ENCODE measurements around the gene TEAD3.

Gene TEAD3

GRCh38 chr6:35432291-35432690, 64.6 kb downstream of the TEAD3 start:
- TF ChIP-seq GATA1 (IDR thresholded peaks at IDR 0.05; ENCODE audit: low read depth, low read length) (no peak), POLR2A (IDR thresholded peaks at IDR 0.05; ENCODE audit: low read length) (no peak)

GRCh38 chr6:35429463-35429862, 67.4 kb downstream of the TEAD3 start:
- TF ChIP-seq POLR2A (IDR thresholded peaks at IDR 0.05; ENCODE audit: low read length) = no peak
- DNase-seq = no peak

More at GRCh38 chr6:35432291-35432690, 64.6 kb downstream of the TEAD3 start:
- no peak for DNase-seq

- no peak for DNase-seq
- TF ChIP-seq POLR2A (IDR thresholded peaks at IDR 0.05; ENCODE audit: low read length) (no peak), GATA1 (IDR thresholded peaks at IDR 0.05; ENCODE audit: low read depth, low read length) (no peak)
Measured at GRCh38 chr6:35428421-35429149, 68.3 kb downstream of the TEAD3 start.

- TF ChIP-seq GATA1 (IDR thresholded peaks at IDR 0.05; ENCODE audit: low read depth, low read length) (no peak), POLR2A (IDR thresholded peaks at IDR 0.05; ENCODE audit: low read length) (no peak)
- DNase-seq = no peak
Measured at GRCh38 chr6:35427851-35428321, 69.0 kb downstream of the TEAD3 start.

GRCh38 chr6:35427435-35427834, 69.4 kb downstream of the TEAD3 start:
- TF ChIP-seq POLR2A (IDR thresholded peaks at IDR 0.05; ENCODE audit: low read length) = no peak
- no peak for DNase-seq

GRCh38 chr6:35426074-35426473, 70.8 kb downstream of the TEAD3 start:
- TF ChIP-seq GATA1 (IDR thresholded peaks at IDR 0.05; ENCODE audit: low read depth, low read length) = no peak
- no peak for TF ChIP-seq POLR2A (IDR thresholded peaks at IDR 0.05; ENCODE audit: low read length)
- no peak for DNase-seq

- DNase-seq = no peak
Measured at GRCh38 chr6:35425284-35425683, 71.6 kb downstream of the TEAD3 start.

More at GRCh38 chr6:35425284-35425683, 71.6 kb downstream of the TEAD3 start:
- no peak for TF ChIP-seq GATA1 (IDR thresholded peaks at IDR 0.05; ENCODE audit: low read depth, low read length)
- no peak for TF ChIP-seq POLR2A (IDR thresholded peaks at IDR 0.05; ENCODE audit: low read length)

All from erythroblast (primary cell).